Nephron (organoid): ENCODE results near the gene ARHGEF16.

Experiments
- H3K27ac Mint-ChIP-seq, 3 experiments: 2 replicates each; pipeline ENCODE4 v1.8.0; 2020; ENCODE audit warnings: mixed read lengths in 3 of 3, mild to moderate bottlenecking in 2 of 3, moderate library complexity in 1 of 3
- H3K27me3 Mint-ChIP-seq: 2 replicates; pipeline ENCODE4 v1.8.0; 2021; ENCODE audit warnings: low read depth, mild to moderate bottlenecking, moderate library complexity, mixed read lengths
- H3K36me3 Mint-ChIP-seq: 2 replicates; pipeline ENCODE4 v1.8.0; 2020; ENCODE audit warnings: low read depth, mixed read lengths
- H3K4me1 Mint-ChIP-seq: 2 replicates; pipeline ENCODE4 v1.8.0; 2020; ENCODE audit warnings: mixed read lengths
- H3K4me3 Mint-ChIP-seq, 3 experiments: 2 replicates each; pipeline ENCODE4 v1.8.0; 2020; ENCODE audit warnings: mild to moderate bottlenecking in 3 of 3, mixed read lengths in 3 of 3, moderate library complexity in 2 of 3
- H3K9me3 Mint-ChIP-seq: 2 replicates; pipeline ENCODE4 v1.8.0; 2020; ENCODE audit warnings: mixed read lengths
- TF ChIP-seq, protein P1 (sequence below), 3 experiments: fragments of 200-600 bp; sonication (generic); IDR thresholded peaks; one replicate each; pipeline ENCODE4 v1.5.0; 2021; ENCODE audit warnings: antibody characterized with exemption in 3 of 3; ENCODE audit not compliant: unreplicated experiment in 3 of 3

The ARHGEF16 gene

DNA sequence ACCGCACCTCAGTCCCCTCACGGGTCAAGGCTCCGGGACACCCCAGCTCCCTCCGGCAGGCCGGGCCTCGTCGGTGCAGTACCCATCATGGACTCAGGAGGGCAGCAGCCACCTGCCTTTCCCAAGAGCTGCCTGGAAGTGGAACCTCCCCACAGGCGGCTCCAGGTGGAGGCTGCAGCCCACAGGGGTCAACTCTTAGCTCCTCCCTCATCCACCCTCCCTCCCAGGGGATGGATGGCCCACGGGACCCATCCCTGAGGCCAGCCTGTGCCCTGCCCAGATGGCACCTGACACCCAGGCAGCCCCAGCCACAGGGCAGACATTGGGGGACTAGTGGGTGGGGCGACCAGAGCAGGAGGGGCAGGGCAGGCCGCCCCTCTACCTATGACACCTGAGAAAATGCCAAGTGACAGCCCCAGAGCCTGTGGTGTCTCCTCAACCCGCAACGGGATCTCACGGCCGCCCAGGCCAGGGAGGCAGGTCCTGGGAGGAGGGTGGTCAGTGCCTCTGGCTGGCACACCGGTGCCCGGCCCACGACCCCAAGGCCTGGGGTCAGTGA lies 1.2 kb upstream of the ARHGEF16 start:
- peaks cover 24% of the 10 kb centered on the region for H3K27me3 Mint-ChIP-seq
- peak overlapping the region; percentile 58 to 80 (median 74) for H3K4me3 Mint-ChIP-seq
- H3K36me3 Mint-ChIP-seq: no peaks in the 10 kb centered on the region
- TF ChIP-seq, protein P1, sequence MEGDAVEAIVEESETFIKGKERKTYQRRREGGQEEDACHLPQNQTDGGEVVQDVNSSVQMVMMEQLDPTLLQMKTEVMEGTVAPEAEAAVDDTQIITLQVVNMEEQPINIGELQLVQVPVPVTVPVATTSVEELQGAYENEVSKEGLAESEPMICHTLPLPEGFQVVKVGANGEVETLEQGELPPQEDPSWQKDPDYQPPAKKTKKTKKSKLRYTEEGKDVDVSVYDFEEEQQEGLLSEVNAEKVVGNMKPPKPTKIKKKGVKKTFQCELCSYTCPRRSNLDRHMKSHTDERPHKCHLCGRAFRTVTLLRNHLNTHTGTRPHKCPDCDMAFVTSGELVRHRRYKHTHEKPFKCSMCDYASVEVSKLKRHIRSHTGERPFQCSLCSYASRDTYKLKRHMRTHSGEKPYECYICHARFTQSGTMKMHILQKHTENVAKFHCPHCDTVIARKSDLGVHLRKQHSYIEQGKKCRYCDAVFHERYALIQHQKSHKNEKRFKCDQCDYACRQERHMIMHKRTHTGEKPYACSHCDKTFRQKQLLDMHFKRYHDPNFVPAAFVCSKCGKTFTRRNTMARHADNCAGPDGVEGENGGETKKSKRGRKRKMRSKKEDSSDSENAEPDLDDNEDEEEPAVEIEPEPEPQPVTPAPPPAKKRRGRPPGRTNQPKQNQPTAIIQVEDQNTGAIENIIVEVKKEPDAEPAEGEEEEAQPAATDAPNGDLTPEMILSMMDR (IDR thresholded peaks at IDR 0.05; ENCODE audit: unreplicated experiment in 3 of 3): peak; percentile 98 to 99 (median 98)
- peaks cover 14% of the 10 kb centered on the region for H3K4me1 Mint-ChIP-seq
- peak overlapping the region in 1 of 3 experiments; percentile 46 for H3K27ac Mint-ChIP-seq
- no peaks in the 10 kb centered on the region for H3K9me3 Mint-ChIP-seq

DNA sequence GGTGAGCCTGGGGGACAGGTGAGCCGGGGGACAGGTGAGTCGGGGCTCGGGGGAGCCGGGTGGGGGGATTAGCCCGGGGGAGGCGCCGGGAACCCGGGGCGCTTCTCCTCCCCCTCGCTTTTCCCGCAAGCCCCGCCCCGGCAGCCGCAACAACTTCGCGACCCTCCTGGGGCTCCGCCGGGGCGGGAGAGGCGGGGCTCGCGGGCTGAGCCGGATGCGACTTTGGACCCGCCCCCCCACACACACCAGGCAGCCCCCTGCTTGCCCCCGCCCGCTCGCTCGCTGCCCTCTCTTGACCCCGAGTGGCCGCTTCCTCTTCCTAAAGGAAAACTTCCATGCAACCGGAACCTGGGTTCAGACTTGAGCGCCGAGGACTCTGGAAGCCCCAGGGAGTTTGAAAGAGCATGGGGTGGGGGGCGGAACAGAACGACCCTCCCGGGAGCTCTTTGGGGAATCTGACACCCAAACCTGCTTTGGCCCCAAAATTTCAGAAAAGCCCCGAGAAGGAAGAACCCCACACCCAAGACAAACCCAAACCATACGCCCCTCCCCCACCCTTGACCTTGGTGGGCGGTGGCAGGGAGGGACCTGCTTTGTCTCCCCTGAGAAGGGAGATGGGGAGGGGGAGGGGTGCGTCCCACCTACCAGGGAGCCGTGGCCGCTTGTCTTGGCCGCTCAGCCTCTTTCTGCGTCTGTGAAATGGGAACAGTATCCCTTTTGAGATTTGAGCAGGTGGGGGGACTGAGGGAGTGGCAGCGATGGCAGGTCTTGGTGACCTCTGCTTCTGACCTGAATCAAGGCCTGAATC lies 550 bp downstream of the ARHGEF16 start:
- Mint-ChIP-seq H3K27me3 (peaks cover 21% of the 10 kb centered on the region), H3K9me3 (no peaks in the 10 kb centered on the region), H3K4me3 (peak overlapping the region; percentile 58 to 80 (median 78)), H3K4me1 (peaks cover 31% of the 10 kb centered on the region), H3K36me3 (no peaks in the 10 kb centered on the region), H3K27ac (peak overlapping the region in 1 of 3 experiments; percentile 66)
- TF ChIP-seq, protein P1 (IDR thresholded peaks at IDR 0.05; ENCODE audit: unreplicated experiment in 3 of 3): no peak

DNA sequence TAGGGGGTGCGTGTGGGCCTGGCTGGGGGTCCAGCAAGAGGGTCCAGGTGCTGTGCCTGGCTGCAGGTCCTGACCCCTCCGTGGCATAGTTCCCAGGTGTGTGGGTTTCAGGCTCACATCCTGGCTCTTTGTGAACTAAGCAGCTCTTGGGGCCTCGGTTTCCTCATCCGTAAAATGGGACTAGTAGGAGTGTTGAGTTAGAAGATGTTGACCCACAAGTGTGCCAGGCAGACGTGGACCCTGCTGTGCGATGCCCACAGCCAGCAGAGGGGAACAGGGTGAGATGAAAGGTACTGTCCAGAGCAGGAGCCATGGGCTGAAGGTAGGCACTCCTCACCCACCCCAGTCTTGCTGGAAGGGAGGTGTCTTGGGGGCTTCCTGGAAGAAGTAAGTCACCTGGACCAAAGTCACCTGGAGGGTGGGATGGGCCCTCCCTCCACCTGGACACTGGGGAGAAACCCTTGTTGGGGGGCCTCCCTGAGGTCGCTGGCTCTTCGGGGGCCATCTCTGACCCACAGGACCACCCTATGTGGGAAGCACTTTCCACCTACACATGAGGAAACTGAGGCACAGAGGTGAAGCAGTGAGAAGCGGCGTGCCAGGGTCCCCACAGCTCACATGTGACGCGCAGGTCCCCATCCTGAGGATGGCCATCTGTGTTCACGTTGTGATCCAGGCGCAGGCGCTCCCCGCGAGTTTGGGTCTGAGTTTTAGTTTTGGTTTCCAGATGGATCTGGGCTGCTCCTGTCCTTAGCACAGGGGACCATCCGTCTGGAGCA lies 1.4 kb downstream of the ARHGEF16 start:
- H3K9me3 Mint-ChIP-seq: no peaks in the 10 kb centered on the region
- H3K4me3 Mint-ChIP-seq: peak overlapping the region in 2 of 3 experiments; percentile 78 to 80
- H3K27me3 Mint-ChIP-seq: peaks cover 15% of the 10 kb centered on the region
- TF ChIP-seq, protein P1 (IDR thresholded peaks at IDR 0.05; ENCODE audit: unreplicated experiment in 3 of 3): no peak
- peaks cover 39% of the 10 kb centered on the region for H3K4me1 Mint-ChIP-seq
- H3K27ac Mint-ChIP-seq: peak overlapping the region in 1 of 3 experiments; percentile 24
- no peaks in the 10 kb centered on the region for H3K36me3 Mint-ChIP-seq

DNA sequence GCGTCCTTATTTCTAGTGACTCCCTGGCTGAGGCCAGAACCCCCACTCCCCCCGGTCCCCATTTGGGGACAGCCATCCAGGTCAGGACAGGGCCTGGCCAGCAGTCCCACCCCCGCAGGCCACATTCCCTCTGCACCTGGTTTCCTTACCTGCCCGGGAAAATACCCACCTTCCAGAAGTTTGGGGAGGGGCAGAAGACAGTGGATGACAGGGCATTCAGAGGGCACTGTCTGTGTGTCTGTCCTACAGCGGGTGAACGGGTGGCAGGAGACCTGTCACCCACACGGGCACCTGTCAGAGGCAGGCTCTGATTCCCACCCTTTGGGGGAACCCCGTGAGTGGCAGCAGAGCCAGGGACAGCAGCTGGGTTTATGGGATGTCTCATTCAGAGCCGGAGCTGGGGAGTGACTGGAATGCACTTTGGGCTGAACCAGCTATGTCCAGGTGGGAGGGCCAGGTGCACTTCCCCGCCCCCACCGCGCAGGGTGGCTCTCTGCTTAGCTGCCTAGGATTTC lies 2.0 kb downstream of the ARHGEF16 start:
- Mint-ChIP-seq H3K27ac (no peak overlapping the region), H3K4me3 (peak overlapping the region in 1 of 3 experiments; percentile 38), H3K36me3 (no peaks in the 10 kb centered on the region), H3K27me3 (peaks cover 11% of the 10 kb centered on the region), H3K4me1 (peaks cover 39% of the 10 kb centered on the region), H3K9me3 (no peaks in the 10 kb centered on the region)
- TF ChIP-seq, protein P1 (IDR thresholded peaks at IDR 0.05; ENCODE audit: unreplicated experiment in 3 of 3): no peak

DNA sequence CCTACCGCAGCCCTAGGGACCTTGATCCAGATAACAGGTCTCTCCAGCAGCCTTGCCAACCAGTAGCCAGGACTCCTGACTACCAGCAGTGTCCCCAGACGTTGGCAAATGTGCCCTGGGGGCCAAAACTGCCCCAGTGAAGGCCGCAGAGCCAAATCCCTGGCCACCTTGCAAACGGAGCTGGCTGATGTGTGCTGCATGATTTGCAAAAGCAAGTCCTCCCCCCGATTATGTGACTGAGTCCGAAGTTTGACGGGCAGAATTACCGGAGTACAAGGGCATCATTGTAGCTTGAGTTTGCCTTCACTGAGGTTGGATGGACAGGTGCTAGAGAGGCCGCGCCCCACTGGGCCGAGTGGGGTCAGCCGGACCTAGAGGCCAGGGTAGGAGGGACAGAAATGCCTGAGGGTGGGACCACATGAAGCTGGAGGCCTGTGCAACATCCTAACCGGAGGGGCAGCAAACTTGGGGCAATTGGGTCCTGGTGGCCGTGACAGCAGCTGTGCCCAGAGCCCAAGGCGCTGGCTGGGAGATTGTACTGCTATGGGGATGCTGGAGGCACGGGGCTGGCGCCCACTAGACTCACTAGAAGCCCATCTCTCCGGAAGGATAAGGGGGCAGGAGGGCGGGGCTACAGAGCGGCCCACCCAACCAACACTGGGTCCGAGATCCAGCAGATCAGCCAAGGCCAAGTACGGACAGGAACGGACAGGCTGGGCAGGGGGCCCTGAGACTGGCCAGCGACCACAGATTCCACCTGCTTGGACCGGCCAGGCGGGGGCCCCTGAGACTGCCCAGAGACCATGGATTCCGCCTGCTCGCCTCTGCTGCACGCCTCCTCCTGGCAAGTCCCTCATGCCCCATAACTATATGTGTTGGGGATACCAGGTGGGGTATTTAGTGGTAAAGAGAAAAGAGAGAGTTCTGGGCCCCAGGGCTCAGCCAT lies 2.8 kb downstream of the ARHGEF16 start:
- no peaks in the 10 kb centered on the region for H3K36me3 Mint-ChIP-seq
- H3K4me3 Mint-ChIP-seq: peak overlapping the region in 1 of 3 experiments; percentile 38
- TF ChIP-seq, protein P1 (IDR thresholded peaks at IDR 0.05; ENCODE audit: unreplicated experiment in 3 of 3): no peak
- peak overlapping the region; percentile 93 to 99 (median 94) for H3K27ac Mint-ChIP-seq
- peaks cover 39% of the 10 kb centered on the region for H3K4me1 Mint-ChIP-seq
- peaks cover 11% of the 10 kb centered on the region for H3K27me3 Mint-ChIP-seq
- H3K9me3 Mint-ChIP-seq: no peaks in the 10 kb centered on the region
